HT1080 (cell line): ENCODE results near the gene MCM8. TPM values are rescaled to one million over a fixed set of nuclear protein-coding genes. Genes with fewer than 3 reads are reported as not detected.

Experiments used
- DNase-seq: peaks from one replicate; pipeline ENCODE4 v3.0.0-alpha.2; 2015; ENCODE audit warnings: low read depth
- total RNA-seq: library from RNA; depleted of rRNA; stranded (reverse); fragments of >200 nt; shearing (Covaris generic); gene quantifications from 2 replicates; pipeline ENCODE4 v1.2.3, GENCODE V29; 2014

MCM8 gene
- total RNA-seq, 1 experiment from 2014 or later, result 29.0 TPM

- peak; percentile 81 for DNase-seq
These were observed 4.5 kb upstream of the MCM8 start for GRCh38 chr20:5945963-5946362.

GRCh38 chr20:5947276-5947675 is 3.2 kb upstream of the MCM8 start:
- DNase-seq, result no peak

- no peak for DNase-seq
These were observed 545 bp upstream of the MCM8 start for GRCh38 chr20:5949943-5950270.

- no peak for DNase-seq
These were observed 17.0 kb downstream of the MCM8 start for GRCh38 chr20:5967469-5967868.

- DNase-seq, result no peak
These were observed 18.0 kb downstream of the MCM8 start for GRCh38 chr20:5968462-5968861.

GRCh38 chr20:5969348-5969935 is 19.0 kb downstream of the MCM8 start:
- DNase-seq, result no peak

- DNase-seq, result no peak
These were observed 19.5 kb downstream of the MCM8 start for GRCh38 chr20:5969940-5970339.

GRCh38 chr20:5970381-5970780 is 19.9 kb downstream of the MCM8 start:
- DNase-seq, result no peak

GRCh38 chr20:5971203-5971602 is 20.8 kb downstream of the MCM8 start:
- DNase-seq, result no peak

- DNase-seq, result no peak
These were observed 22.7 kb downstream of the MCM8 start for GRCh38 chr20:5973172-5973571.

GRCh38 chr20:5973971-5974370 is 23.5 kb downstream of the MCM8 start:
- no peak for DNase-seq

- DNase-seq, result no peak
These were observed 24.1 kb downstream of the MCM8 start for GRCh38 chr20:5974531-5974930.

- no peak for DNase-seq
These were observed 25.3 kb downstream of the MCM8 start for GRCh38 chr20:5975778-5976177.

GRCh38 chr20:5977223-5977622 is 26.8 kb downstream of the MCM8 start:
- no peak for DNase-seq

- no peak for DNase-seq
These were observed 27.5 kb downstream of the MCM8 start for GRCh38 chr20:5977975-5978374.

GRCh38 chr20:5979801-5980200 is 29.3 kb downstream of the MCM8 start:
- DNase-seq, result no peak

- DNase-seq, result no peak
These were observed 30.5 kb downstream of the MCM8 start for GRCh38 chr20:5980720-5981538.

GRCh38 chr20:5987383-5987782 is 36.9 kb downstream of the MCM8 start:
- no peak for DNase-seq

GRCh38 chr20:5989539-5989938 is 39.1 kb downstream of the MCM8 start:
- DNase-seq, result no peak

- DNase-seq, result no peak
These were observed 40.5 kb downstream of the MCM8 start for GRCh38 chr20:5990946-5991345.

GRCh38 chr20:5991623-5992441 is 41.4 kb downstream of the MCM8 start:
- DNase-seq, result no peak

GRCh38 chr20:5996765-5997164 is 46.3 kb downstream of the MCM8 start:
- no peak for DNase-seq
